Loucy (cell line): ENCODE results near the gene PLS1.

Experiments used
- H2AFZ ChIP-seq: fragments of 200-600 bp; sonication (generic); 2 replicates; pipeline ENCODE4 v1.6.0; 2016; ENCODE audit warnings: antibody characterized with exemption, mild to moderate bottlenecking, low read length, moderate library complexity
- H3F3A ChIP-seq: fragments of 200-600 bp; 2 replicates; pipeline ENCODE4 v1.6.0; 2016; ENCODE audit warnings: antibody characterized with exemption, low read depth, mild to moderate bottlenecking
- H3K27me3 ChIP-seq: fragments of 200-600 bp; sonication (generic); 2 replicates; pipeline ENCODE4 v1.6.1; 2014; ENCODE audit warnings: low read length, mild to moderate bottlenecking; ENCODE audit not compliant: insufficient read depth, poor library complexity, severe bottlenecking
- H3K36me3 ChIP-seq: fragments of 200-600 bp; sonication (generic); 2 replicates; pipeline ENCODE4 v1.6.1; 2016; ENCODE audit warnings: low read length; ENCODE audit not compliant: insufficient read depth
- H3K4me1 ChIP-seq: fragments of 200-600 bp; sonication (generic); 2 replicates; pipeline ENCODE4 v1.5.1; 2014; ENCODE audit warnings: low read length, mild to moderate bottlenecking; ENCODE audit not compliant: insufficient read depth, poor library complexity, severe bottlenecking
- H3K4me2 ChIP-seq: fragments of 200-600 bp; sonication (generic); 2 replicates; pipeline ENCODE4 v1.6.0; 2014; ENCODE audit warnings: antibody characterized with exemption, low read length, low read depth, mild to moderate bottlenecking; ENCODE audit not compliant: poor library complexity, severe bottlenecking
- H3K4me3 ChIP-seq: fragments of 200-600 bp; sonication (generic); 2 replicates; pipeline ENCODE4 v1.5.1; 2014; ENCODE audit warnings: low read length, mild to moderate bottlenecking, mixed read lengths; ENCODE audit not compliant: poor library complexity, severe bottlenecking
- H3K79me2 ChIP-seq: fragments of 200-600 bp; sonication (generic); 2 replicates; pipeline ENCODE4 v1.6.1; 2014; ENCODE audit warnings: low read length; ENCODE audit not compliant: insufficient read depth
- H3K9ac ChIP-seq: fragments of 200-600 bp; sonication (generic); 2 replicates; pipeline ENCODE4 v1.6.0; 2014; ENCODE audit warnings: mild to moderate bottlenecking, low read depth, low read length, moderate library complexity; ENCODE audit not compliant: poor library complexity, severe bottlenecking
- H3K9me2 ChIP-seq: fragments of 200-600 bp; sonication (generic); replicated peaks from 2 replicates; pipeline ENCODE4 v1.6.1; 2016; ENCODE audit warnings: low read depth, low read length, mixed read lengths
- H3K9me3 ChIP-seq: fragments of 200-600 bp; sonication (generic); 2 replicates; pipeline ENCODE4 v1.6.1; 2014; ENCODE audit warnings: mild to moderate bottlenecking, antibody characterized with exemption, low read length, low read depth; ENCODE audit not compliant: insufficient read depth
- H4K20me1 ChIP-seq: fragments of 200-600 bp; sonication (generic); 2 replicates; pipeline ENCODE4 v1.6.0; 2014; ENCODE audit warnings: antibody characterized with exemption, low read length, mild to moderate bottlenecking; ENCODE audit not compliant: insufficient read depth, poor library complexity, severe bottlenecking
- CTCF ChIP-seq: fragments of 200-600 bp; sonication (generic); conservative IDR thresholded peaks from 2 replicates; pipeline ENCODE4 v1.5.1; 2014; ENCODE audit warnings: mild to moderate bottlenecking, antibody characterized with exemption, low read length
- EZH2phosphoT487 ChIP-seq: fragments of 200-600 bp; IDR thresholded peaks from 2 replicates; pipeline ENCODE4 v1.6.1; 2018; ENCODE audit warnings: antibody characterized with exemption, mild to moderate bottlenecking, moderate library complexity, borderline replicate concordance

The PLS1 gene

GRCh38 chr3:142642956-142643355 is 46.8 kb downstream of the PLS1 start:
- Histone ChIP-seq H3K27me3 (no peaks in the 10 kb centered on the region), H4K20me1 (no peaks in the 10 kb centered on the region), H3K9me2 (no peaks in the 10 kb centered on the region), H3F3A (no peaks in the 10 kb centered on the region), H3K79me2 (no peaks in the 10 kb centered on the region), H3K4me1 (no peaks in the 10 kb centered on the region), H3K9me3 (no peaks in the 10 kb centered on the region), H3K4me3 (no peak overlapping the region), H3K9ac (no peak overlapping the region), H3K4me2 (no peak overlapping the region), H2AFZ (no peak overlapping the region), H3K36me3 (no peaks in the 10 kb centered on the region)
- no peak for TF ChIP-seq CTCF
- no peak for TF ChIP-seq EZH2phosphoT487

GRCh38 chr3:142644502-142644901 is 48.3 kb downstream of the PLS1 start:
- no peaks in the 10 kb centered on the region for H3K79me2 ChIP-seq
- H3K36me3 ChIP-seq = no peaks in the 10 kb centered on the region
- TF ChIP-seq CTCF (no peak), EZH2phosphoT487 (no peak)
- H3K4me2 ChIP-seq = no peak overlapping the region
- H2AFZ ChIP-seq = no peak overlapping the region
- H3K4me3 ChIP-seq = no peak overlapping the region
- no peaks in the 10 kb centered on the region for H3K27me3 ChIP-seq
- H3K4me1 ChIP-seq = no peaks in the 10 kb centered on the region
- H3K9me2 ChIP-seq = no peaks in the 10 kb centered on the region
- H4K20me1 ChIP-seq = no peaks in the 10 kb centered on the region
- H3F3A ChIP-seq = no peaks in the 10 kb centered on the region
- no peaks in the 10 kb centered on the region for H3K9me3 ChIP-seq
- H3K9ac ChIP-seq = no peak overlapping the region

- H3K9me2 ChIP-seq = no peaks in the 10 kb centered on the region
- H3K27me3 ChIP-seq = no peaks in the 10 kb centered on the region
- no peaks in the 10 kb centered on the region for H4K20me1 ChIP-seq
- no peaks in the 10 kb centered on the region for H3K9me3 ChIP-seq
- no peak overlapping the region for H3K4me2 ChIP-seq
- no peaks in the 10 kb centered on the region for H3K36me3 ChIP-seq
- H2AFZ ChIP-seq = no peak overlapping the region
- H3K9ac ChIP-seq = no peak overlapping the region
- no peaks in the 10 kb centered on the region for H3K79me2 ChIP-seq
- no peak for TF ChIP-seq CTCF
- TF ChIP-seq EZH2phosphoT487 = no peak
- H3K4me1 ChIP-seq = no peaks in the 10 kb centered on the region
- no peak overlapping the region for H3K4me3 ChIP-seq
- no peaks in the 10 kb centered on the region for H3F3A ChIP-seq
Observed at GRCh38 chr3:142645236-142645793, 49.1 kb downstream of the PLS1 start.
